GM19463 (cell line): ENCODE results near the gene FBXL14.

Experiments used
- ATAC-seq: cut with Tn5 transposase; IDR thresholded peaks from one replicate; pipeline ENCODE4 v1.9.1; 2021; ENCODE audit warnings: mild to moderate bottlenecking, moderate library complexity; ENCODE audit not compliant: unreplicated experiment

FBXL14 gene

GRCh38 chr12:1540690-1541089 lies 53.7 kb downstream of the FBXL14 start:
- no peak for ATAC-seq

GRCh38 chr12:1539135-1539534 lies 55.2 kb downstream of the FBXL14 start:
- no peak for ATAC-seq

- no peak for ATAC-seq
Observed at GRCh38 chr12:1536817-1537216, 57.6 kb downstream of the FBXL14 start.

- ATAC-seq = peak; percentile 39
Observed at GRCh38 chr12:1534748-1535147, 59.6 kb downstream of the FBXL14 start.

GRCh38 chr12:1533602-1534304 lies 60.6 kb downstream of the FBXL14 start:
- peak; percentile 53 for ATAC-seq

- ATAC-seq = peak; percentile 2
Observed at GRCh38 chr12:1533205-1533601, 61.2 kb downstream of the FBXL14 start.

- no peak for ATAC-seq
Observed at GRCh38 chr12:1532375-1533165, 61.8 kb downstream of the FBXL14 start.

- ATAC-seq = no peak
Observed at GRCh38 chr12:1531654-1532374, 62.6 kb downstream of the FBXL14 start.

GRCh38 chr12:1531153-1531653 lies 63.2 kb downstream of the FBXL14 start:
- ATAC-seq = no peak

- ATAC-seq = no peak
Observed at GRCh38 chr12:1530592-1531152, 63.7 kb downstream of the FBXL14 start.

- ATAC-seq = no peak
Observed at GRCh38 chr12:1529862-1530591, 64.4 kb downstream of the FBXL14 start.

GRCh38 chr12:1529228-1529861 lies 65.0 kb downstream of the FBXL14 start:
- ATAC-seq = no peak

GRCh38 chr12:1528791-1529190 lies 65.6 kb downstream of the FBXL14 start:
- no peak for ATAC-seq

- ATAC-seq = no peak
Observed at GRCh38 chr12:1527789-1528188, 66.6 kb downstream of the FBXL14 start.

- no peak for ATAC-seq
Observed at GRCh38 chr12:1525858-1526257, 68.5 kb downstream of the FBXL14 start.

- no peak for ATAC-seq
Observed at GRCh38 chr12:1523558-1524050, 70.8 kb downstream of the FBXL14 start.

- no peak for ATAC-seq
Observed at GRCh38 chr12:1523046-1523445, 71.3 kb downstream of the FBXL14 start.

GRCh38 chr12:1519642-1520041 lies 74.7 kb downstream of the FBXL14 start:
- ATAC-seq = no peak

- no peak for ATAC-seq
Observed at GRCh38 chr12:1518591-1519516, 75.5 kb downstream of the FBXL14 start.
